Central memory CD4-positive, alpha-beta T cell (primary cell): ENCODE results near the gene BCAP31.
"Not testable (repeated sequence)": the region's sequence is repeated elsewhere in the genome, so short reads cannot be mapped to it uniquely, and the experiment has no call there.

ENCODE experiments used
- DNase-seq: peaks from one replicate; pipeline ENCODE4 v3.0.0; 2022

Gene BCAP31

GRCh38 chrX:153707406-153707805 is 16.8 kb downstream of the BCAP31 start:
- DNase-seq = no peak

- DNase-seq = no peak
These were observed 17.4 kb downstream of the BCAP31 start for GRCh38 chrX:153706799-153707198.

- DNase-seq = not testable (repeated sequence)
These were observed 18.7 kb downstream of the BCAP31 start for GRCh38 chrX:153705403-153706060.

- DNase-seq = not testable (repeated sequence)
These were observed 19.4 kb downstream of the BCAP31 start for GRCh38 chrX:153704631-153705402.

- DNase-seq = no peak
These were observed 20.1 kb downstream of the BCAP31 start for GRCh38 chrX:153704021-153704526.

GRCh38 chrX:153703036-153703370 is 21.2 kb downstream of the BCAP31 start:
- DNase-seq = no peak

- DNase-seq = no peak
These were observed 21.7 kb downstream of the BCAP31 start for GRCh38 chrX:153702336-153703035.

GRCh38 chrX:153701706-153702105 is 22.5 kb downstream of the BCAP31 start:
- no peak for DNase-seq

GRCh38 chrX:153700967-153701366 is 23.2 kb downstream of the BCAP31 start:
- DNase-seq = no peak

GRCh38 chrX:153700376-153700945 is 23.7 kb downstream of the BCAP31 start:
- no peak for DNase-seq

GRCh38 chrX:153699784-153700371 is 24.3 kb downstream of the BCAP31 start:
- DNase-seq = not testable (repeated sequence)

GRCh38 chrX:153699210-153699783 is 24.9 kb downstream of the BCAP31 start:
- not testable (repeated sequence) for DNase-seq

GRCh38 chrX:153697924-153698865 is 26.0 kb downstream of the BCAP31 start:
- DNase-seq = no peak

- DNase-seq = not testable (repeated sequence)
These were observed 27.0 kb downstream of the BCAP31 start for GRCh38 chrX:153696986-153697722.

GRCh38 chrX:153696538-153696937 is 27.6 kb downstream of the BCAP31 start:
- not testable (repeated sequence) for DNase-seq

GRCh38 chrX:153696100-153696499 is 28.1 kb downstream of the BCAP31 start:
- DNase-seq = no peak

GRCh38 chrX:153694687-153695270 is 29.4 kb downstream of the BCAP31 start:
- DNase-seq = no peak

- not testable (repeated sequence) for DNase-seq
These were observed 29.9 kb downstream of the BCAP31 start for GRCh38 chrX:153694256-153694655.

- no peak for DNase-seq
These were observed 30.7 kb downstream of the BCAP31 start for GRCh38 chrX:153693216-153694086.
